NCI-H460 (cell line): ENCODE results near the gene ANKRD17. TPM values are rescaled to one million over a fixed set of nuclear protein-coding genes. Genes with fewer than 3 reads are reported as not detected.

Experiments
- DNase-seq: peaks from one replicate; pipeline ENCODE4 v3.0.0-alpha.2; 2016; ENCODE audit warnings: low read depth; ENCODE audit errors: extremely low read depth
- small RNA-seq, 2 experiments: library from RNA; depleted of rRNA; stranded (forward); fragments of <200 nt; gene quantifications; one replicate each; pipeline ENCODE3, GENCODE V24; 2014
- total RNA-seq: library from RNA; depleted of rRNA; stranded (reverse); fragments of >200 nt; shearing (Covaris generic); gene quantifications from 2 replicates; pipeline ENCODE4 v1.2.3, GENCODE V29; 2014; rRNA removed

Gene ANKRD17
- total RNA-seq, 1 experiment from 2014 or later: 36.1 TPM

- DNase-seq: no peak
Measured at GRCh38 chr4:73066445-73066844, 192.2 kb downstream of the ANKRD17 start.

- no peak for DNase-seq
Measured at GRCh38 chr4:73064536-73064935, 194.1 kb downstream of the ANKRD17 start.

GRCh38 chr4:73055241-73055897, 203.2 kb downstream of the ANKRD17 start:
- no peak for DNase-seq

- no peak for DNase-seq
Measured at GRCh38 chr4:73053974-73054480, 204.6 kb downstream of the ANKRD17 start.

- DNase-seq: no peak
Measured at GRCh38 chr4:73053076-73053475, 205.5 kb downstream of the ANKRD17 start.

GRCh38 chr4:73051625-73052024, 207.0 kb downstream of the ANKRD17 start:
- DNase-seq: no peak

GRCh38 chr4:73045879-73046278, 212.7 kb downstream of the ANKRD17 start:
- no peak for DNase-seq

GRCh38 chr4:73037057-73037456, 221.5 kb downstream of the ANKRD17 start:
- DNase-seq: no peak

GRCh38 chr4:73036123-73036522, 222.5 kb downstream of the ANKRD17 start:
- DNase-seq: no peak

- DNase-seq: no peak
Measured at GRCh38 chr4:73034896-73035295, 223.7 kb downstream of the ANKRD17 start.

- no peak for DNase-seq
Measured at GRCh38 chr4:73028621-73029020, 230.0 kb downstream of the ANKRD17 start.

Small RNA genes within 50 kb of the gene (small RNA-seq; reads per million reads assigned to genes)
- gene RF00334: 0 reads per million in 2 experiments
- gene RNU6ATAC5P: 0 to 0.12 reads per million in 2 experiments

Other genes with a start within 250 kb of the ANKRD17 start
- 22.2 and 25.8 TPM in 2 replicates for gene COX18, start 189.1 kb downstream of the ANKRD17 start, total RNA-seq
- gene ALB, start 145.5 kb upstream of the ANKRD17 start, total RNA-seq: not detected in 2 replicates
- 0.25 TPM in 1 of 2 replicates, not detected in the other for gene AFP, start 177.4 kb upstream of the ANKRD17 start, total RNA-seq
- gene AFM, start 222.9 kb upstream of the ANKRD17 start, total RNA-seq: not detected in 2 replicates